Fibroblast of skin of right biceps (primary cell): Measurements from ENCODE around the gene GLB1L3.

Source experiments
- DNase-seq: peaks from one replicate; pipeline ENCODE4 v3.0.0-alpha.2; 2013

Gene GLB1L3

DNA sequence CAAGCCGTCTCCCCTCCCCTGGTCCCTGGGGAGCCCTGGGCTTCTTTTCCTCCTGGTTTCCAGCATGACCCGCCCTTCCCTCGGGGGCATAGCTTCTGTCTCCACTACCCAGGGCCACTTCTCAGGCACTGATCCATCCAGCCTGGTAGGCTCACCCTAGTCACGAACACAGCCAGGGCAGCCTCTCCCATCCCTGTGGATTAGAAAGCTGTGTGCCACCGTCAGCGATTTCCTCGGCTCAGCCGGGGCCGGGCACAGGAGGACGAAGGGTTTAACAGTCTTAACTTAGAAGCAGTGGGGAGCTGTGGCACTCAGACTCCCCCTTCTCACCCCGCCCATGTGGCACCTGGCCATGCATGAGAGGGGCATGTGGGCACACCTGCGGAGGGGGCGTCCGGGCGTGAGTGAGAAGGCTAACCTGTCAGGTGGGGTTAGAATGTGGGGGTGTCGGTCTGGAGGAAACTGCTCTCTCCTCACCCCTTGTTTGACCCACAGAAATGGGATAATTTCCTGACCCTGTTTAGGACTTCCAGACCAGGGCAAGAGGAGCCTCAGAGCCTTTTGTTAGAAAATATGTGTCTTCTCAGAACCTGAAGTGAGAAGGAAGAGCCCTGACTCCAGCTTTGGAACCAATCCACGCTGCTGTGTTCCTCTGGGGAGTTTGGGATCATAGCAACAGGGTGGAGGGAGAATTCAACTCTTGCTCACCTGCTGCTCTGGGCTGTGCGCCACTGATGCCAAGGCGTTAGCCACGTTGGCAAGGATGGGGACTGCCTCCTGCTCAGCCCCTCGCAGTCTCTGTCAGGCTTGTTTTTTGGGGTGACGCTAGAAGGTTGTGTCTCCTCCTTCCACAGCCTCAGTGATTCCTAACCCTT lies 70.2 kb downstream of the GLB1L3 start:
- DNase-seq = no peak

DNA sequence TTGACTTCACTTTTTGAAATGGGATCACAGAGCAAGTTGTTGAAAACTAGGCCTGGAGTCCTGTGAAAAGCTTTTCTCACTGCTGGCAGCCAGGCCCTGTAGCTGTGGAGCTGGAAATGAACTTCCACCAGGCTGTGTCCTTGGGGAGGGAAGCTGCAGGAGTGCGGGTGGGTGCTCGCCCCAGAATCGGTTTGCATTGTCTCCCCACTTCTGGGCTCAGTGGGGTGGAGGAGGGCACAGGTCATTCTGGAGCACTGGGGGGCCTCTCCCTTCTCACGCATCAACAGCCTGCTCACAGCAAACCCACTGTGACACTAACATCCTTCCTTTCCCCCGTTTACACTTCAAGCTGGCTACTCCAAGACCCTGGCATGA lies 70.8 kb downstream of the GLB1L3 start:
- no peak for DNase-seq

- no peak for DNase-seq
Observed at GRCh38 chr11:134347441-134347840, 71.3 kb downstream of the GLB1L3 start.

GRCh38 chr11:134349109-134349801 lies 73.1 kb downstream of the GLB1L3 start:
- no peak for DNase-seq

DNA sequence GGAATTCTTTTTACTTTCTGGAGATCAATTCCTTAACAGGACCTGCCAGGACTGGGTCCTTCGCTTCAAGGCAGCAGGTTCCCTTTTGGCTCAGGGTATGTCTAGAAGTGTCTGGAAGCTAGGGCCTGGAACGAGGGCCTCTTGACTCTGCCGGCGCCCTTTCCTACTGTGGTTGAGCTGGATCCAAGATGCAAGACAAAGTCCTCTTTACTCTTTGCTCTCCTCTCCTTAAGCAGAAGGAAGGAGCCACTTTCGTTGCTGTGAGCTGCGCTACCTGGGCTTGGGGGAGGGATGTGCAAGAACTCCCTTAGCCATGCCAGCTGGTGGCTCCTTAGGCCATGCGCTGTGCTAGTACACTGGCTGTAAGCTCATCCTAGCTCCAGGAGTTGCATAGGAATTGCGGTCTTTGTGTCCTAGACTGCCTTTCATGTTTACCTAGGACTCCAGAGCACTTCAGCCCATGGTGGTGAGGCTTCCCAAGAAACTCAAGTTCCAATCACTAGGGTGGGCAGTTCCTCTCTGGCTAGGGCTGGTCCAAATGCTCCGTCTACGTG lies 73.7 kb downstream of the GLB1L3 start:
- no peak for DNase-seq

DNA sequence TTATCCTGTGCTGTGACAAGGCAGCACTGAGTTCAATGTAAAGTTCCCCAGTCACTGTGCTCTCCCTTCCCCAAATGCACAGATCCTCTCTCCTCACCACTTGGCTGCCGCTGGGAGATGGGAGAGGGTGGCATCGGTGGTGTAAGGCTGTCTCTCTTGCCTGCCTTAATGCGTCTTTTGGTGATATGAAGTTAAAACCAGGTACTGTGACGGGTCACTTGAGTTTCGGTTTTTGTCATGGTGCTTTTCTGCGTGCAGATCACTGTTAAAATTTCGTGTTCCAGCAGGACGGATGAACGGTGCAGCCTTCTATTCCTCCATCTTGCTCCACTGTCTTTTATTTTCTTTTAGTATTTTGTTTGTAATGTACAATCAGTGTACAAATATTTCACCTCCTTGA lies 74.2 kb downstream of the GLB1L3 start:
- no peak for DNase-seq

DNA sequence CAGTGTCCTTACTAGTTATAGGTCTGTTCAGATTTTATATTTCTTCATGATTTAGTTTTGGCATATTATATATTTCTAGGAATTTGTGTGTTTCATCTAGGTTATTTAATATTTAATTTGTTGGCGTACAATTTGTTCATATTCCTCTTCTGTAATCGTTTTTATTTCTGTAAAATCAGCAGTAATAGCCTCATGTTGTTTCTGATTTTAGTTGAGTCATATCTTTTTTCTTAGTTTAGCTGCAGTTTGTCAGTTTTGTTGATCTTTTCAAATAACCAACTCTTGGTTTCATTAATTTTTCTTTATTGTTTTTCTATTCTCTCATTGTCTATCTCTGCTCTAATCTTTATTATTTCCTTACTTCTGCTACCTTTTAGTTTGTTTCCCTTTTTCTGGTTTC lies 75.9 kb downstream of the GLB1L3 start:
- no peak for DNase-seq

GRCh38 chr11:134355136-134355535 lies 79.0 kb downstream of the GLB1L3 start:
- no peak for DNase-seq

- no peak for DNase-seq
Observed at GRCh38 chr11:134355656-134356055, 79.5 kb downstream of the GLB1L3 start.

DNA sequence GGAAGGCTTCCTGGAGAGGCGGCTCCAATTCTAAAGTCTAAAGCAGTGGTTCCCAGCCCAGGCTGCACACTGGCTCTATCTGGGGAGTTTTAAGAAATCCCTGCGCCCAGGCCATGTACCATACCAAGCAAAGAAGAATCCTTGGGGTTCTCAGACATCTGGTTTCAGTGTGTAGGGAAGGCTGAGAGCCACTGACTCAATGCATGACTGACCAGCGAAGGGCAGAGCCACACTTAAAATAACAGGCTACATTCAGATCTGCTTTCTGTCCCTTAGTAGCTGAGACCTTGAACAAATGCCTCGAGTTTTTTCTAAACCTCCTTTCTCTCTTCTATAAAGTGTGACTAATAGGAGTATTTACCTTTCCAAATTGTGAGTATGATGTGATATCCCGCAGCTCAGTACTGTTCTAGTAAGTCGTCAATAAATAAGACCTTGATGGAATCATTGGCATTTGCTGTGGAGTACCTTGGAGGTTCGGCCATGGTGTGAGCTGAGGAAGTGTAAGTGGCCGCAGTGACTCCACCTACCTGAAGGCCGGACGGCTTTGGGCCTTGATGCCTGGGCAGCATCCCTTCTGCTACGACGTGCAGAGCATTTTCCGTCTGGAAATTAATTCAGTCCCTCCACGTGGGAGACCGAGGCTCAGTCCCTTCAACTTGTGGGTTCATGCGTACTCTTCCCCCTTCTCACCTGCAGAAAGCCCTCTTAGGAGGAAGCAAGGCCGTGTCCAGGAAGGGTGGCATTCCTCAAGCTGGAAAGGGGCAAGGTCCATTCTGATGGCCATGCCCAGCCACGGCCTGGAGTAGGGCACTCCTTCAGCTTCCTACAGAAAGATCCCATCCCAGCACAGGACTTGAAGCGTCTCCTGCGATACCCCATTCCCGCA lies 80.7 kb downstream of the GLB1L3 start:
- DNase-seq = no peak

DNA sequence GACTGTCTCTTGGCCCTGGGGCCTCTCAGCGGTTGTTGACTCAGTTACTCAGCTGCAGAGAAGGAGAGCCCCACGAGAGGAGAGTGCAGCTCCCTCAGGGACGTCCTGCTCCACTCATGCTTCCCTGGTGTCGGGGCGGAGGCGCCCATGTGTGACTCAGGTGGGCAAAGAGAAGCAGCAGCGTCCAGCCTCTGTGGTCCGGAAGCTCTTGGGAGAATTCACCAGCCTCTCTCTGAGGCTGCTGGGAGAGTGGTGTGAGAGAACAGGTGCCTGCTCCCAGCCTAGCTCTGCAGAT lies 81.3 kb downstream of the GLB1L3 start:
- DNase-seq = no peak

DNA sequence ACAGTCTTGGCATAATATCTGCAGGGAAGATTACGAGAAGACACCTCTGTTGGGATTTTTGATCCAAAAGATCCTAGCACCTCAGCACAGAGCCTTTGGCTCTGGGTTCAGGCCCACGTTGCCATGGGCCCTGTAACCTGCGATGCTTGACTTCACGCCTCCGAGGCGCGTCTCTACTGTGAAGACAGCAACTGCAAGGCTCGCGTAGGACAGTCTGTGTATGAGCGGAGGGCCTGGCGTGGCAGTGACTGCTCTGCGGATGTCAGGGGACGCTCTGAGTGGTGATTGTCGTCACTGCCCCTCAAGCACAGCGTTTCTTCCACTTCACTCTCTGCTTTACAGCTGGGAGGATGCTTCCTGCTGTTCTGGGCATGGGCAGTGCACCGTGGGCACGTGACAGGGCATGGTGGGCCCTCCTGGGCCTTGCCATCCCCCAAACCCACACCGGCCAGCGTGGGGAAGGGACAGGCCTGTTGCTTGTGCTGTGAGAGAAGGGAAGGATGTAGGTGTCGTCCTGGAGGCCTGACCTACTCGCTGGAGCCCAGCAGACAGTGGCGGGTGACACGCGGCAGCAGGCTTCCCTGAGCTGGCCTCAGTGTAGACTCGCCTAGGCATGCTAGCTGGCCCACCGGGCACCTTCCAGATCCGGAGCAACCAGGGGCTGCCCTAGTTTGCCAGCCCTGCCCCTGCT lies 82.1 kb downstream of the GLB1L3 start:
- DNase-seq = no peak

DNA sequence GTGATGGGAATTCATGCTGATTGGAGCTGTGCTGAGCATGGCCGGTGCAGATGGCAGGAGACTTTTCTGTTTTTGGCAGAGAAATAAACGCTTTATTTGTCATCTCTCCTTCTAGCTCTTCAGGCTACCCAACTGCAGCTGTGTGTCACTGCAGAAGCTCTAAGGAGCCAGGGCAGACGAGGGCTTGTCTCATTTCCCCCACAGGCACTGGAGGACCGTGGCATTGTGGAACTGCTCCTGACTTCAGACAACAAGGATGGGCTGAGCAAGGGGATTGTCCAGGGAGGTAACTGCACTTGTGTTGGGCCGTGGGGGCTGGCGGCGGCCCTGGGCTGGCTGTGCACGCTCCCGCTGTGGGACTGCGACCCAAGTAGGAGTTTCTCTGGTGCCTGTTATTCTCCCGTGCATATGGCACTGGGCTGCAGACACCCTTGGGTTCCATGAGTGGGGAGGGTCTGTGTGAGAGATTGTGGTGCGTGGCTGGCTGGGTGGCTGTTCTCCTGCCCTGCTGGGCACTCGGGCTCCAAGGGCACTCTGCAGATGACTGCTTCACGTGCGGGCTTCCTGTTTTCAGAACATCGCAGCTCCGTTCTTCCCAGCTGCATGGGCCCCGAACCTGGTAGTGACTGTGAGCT lies 82.8 kb downstream of the GLB1L3 start:
- DNase-seq = no peak

- no peak for DNase-seq
Observed at GRCh38 chr11:134359646-134360045, 83.5 kb downstream of the GLB1L3 start.

DNA sequence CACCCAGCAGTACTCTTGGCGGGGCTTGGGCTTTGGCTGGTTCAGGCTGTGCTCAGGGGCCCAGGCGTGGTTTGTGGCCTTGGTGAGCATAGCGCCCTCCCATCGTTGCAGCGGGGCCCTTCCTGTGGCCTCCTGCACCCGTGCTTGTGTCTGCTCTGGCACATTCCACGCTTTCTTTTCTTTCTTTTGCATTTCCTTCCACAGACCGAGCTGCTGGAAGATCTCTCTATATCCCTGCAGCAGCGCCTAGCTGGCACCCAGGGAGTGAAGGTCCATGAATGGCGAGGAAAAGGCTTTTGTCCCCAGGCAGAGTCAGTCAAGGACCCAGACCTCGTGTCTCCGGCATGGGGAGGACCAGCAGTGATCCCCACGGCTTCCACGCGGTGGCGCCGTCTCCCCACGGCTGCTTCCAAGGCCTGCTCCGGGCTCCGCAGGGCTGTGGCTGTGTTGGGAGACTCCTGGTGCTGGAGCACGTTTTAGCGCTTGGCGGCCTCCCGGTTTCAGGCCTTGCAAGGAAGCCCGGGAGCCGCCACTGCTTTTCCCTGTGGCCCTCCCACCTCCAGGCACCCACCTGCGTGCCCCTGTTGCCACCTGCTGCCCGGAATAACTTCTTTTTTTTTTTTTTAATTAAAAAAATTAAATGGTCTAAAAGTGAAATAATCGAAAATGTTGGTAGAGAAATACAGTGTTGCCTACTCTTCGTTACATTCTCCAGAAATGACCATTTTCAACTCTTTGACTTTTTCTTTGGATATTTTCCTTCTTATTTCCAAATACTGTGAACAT lies 84.1 kb downstream of the GLB1L3 start:
- DNase-seq = peak; percentile 58

- no peak for DNase-seq
Observed at GRCh38 chr11:134361661-134362060, 85.5 kb downstream of the GLB1L3 start.

DNA sequence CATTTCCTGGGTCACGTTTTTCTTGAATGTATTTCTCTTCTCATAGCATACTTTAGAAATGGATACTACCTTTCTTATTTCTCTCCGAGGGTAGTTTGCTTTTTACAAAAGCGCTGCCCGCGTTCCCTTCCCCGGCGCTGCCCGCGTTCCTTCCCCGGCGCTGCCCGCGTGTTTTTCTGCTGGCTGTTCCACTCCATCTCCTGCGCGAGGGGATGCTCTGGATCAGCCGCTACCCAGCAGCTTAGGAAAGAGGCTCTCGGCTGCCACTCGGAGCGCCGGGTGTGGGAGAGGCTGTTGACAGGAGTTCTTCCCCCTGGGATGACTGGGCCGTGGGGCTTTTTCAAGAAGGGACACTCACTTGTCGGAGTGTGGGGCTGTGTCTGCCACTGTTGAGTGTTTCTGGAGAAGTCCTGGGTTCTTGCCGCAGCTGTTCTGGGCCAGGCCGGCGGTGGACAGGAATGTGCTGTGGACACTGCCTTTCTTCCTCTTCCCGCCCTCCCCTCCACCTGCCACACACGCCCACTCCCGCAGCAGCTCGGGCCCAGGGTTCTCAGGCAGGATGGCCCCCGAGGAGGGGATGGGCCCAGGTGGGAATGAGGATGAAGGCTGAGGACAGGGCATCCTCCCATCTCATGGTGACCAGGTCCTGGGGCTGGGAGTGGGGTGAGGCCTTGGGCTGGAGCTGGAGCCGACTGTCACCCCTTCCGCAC lies 86.2 kb downstream of the GLB1L3 start:
- no peak for DNase-seq

GRCh38 chr11:134363161-134363560 lies 87.0 kb downstream of the GLB1L3 start:
- no peak for DNase-seq

- DNase-seq = no peak
Observed at GRCh38 chr11:134363592-134363991, 87.4 kb downstream of the GLB1L3 start.

GRCh38 chr11:134364261-134364660 lies 88.1 kb downstream of the GLB1L3 start:
- DNase-seq = no peak
